NCI-H2171 treated with DMSO at 0.1 percent for 48 hours (cell line): ENCODE results near the gene BAIAP2L1.
"Not testable (repeated sequence)": the region's sequence is repeated elsewhere in the genome, so short reads cannot be mapped to it uniquely, and the experiment has no call there.

Experiments used
- DNase-seq: peaks from one replicate; lab custom pipeline; 2025; lab: John Stamatoyannopoulos, UW

The BAIAP2L1 gene, protein sequence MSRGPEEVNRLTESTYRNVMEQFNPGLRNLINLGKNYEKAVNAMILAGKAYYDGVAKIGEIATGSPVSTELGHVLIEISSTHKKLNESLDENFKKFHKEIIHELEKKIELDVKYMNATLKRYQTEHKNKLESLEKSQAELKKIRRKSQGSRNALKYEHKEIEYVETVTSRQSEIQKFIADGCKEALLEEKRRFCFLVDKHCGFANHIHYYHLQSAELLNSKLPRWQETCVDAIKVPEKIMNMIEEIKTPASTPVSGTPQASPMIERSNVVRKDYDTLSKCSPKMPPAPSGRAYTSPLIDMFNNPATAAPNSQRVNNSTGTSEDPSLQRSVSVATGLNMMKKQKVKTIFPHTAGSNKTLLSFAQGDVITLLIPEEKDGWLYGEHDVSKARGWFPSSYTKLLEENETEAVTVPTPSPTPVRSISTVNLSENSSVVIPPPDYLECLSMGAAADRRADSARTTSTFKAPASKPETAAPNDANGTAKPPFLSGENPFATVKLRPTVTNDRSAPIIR

DNA sequence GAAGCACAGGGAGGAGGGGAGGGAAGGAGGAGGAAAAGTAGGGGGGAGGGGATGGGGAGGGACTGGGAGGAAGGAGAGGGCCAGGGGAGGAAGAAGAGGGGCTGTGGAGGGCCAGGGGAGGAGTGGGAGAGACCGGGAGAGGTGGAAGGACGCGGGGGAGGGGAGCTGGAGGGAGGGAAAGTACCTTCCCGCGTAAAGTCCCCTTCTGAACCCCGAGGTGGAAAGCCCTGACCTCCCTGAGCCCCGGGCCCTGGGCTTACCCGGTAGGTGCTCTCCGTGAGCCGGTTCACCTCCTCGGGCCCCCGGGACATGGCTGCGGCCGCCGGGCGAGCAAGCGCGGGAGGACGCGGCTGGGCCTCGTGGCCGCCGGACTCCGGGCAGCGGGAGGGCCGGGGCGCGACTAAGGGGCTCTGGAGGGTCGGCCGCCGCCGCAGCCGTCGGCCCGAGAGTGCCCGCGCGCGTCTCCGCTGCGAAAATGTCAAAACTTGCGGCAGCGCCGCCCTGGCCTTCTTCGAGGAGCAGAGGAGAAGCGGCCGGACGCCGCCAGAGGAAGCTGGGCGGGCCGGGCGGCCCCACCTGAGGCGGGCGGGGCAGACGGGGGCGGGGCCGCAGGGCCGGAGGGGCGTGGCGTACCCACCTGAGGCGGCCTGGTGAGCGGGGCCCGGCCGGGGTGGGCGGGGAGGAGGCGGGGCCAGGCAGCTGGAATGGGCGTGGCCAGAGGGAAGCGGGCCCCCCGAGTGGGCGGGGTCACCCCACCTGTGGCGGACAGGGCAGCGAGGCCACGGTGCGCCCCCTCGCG, at the start of gene BAIAP2L1:
TSS of gene BAIAP2L1 (minus strand) at position 549 of the 799 bp plus-strand sequence. CDS start at position 311, 238 bp downstream.
- DNase-seq = peak; percentile 85

DNA sequence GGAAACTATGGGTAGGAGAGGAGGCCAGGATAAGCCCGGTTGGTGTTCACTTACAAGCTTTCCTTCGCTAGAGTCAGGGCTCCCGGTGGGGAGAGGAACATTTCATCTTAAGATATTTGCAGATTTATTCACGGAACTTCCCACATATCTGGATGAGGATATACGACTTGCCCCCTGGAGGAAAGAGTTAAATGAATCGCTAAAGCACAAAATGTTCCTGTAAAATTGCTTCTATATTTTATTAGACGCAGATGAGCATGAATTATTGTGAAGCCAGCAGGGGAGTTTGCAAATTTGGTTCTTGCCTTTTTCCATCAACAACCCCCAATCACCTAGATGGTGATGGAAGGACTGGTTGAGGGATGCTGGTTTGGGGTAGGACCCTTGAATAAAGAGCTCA, 47.9 kb upstream of the BAIAP2L1 start:
- DNase-seq = no peak

DNA sequence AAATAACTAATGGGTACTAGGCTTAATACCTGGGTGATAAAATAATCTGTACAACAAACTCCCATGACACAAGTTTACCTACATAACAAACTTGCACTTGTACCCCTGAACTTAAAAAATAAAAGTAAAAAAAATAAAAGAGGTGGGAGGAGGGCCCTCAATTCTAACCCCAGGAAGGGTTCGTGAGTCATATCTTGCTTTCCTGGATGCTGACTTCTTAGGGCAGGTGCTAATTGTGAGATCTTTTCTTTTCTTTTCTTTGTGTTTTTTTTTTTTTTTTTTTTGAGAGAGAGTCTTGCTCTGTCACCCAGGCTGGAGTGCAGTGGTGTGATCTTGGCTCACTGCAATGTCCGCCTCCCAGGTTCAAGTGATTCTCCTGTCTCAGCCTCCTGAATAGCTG, 40.1 kb upstream of the BAIAP2L1 start:
- DNase-seq = not testable (repeated sequence)

DNA sequence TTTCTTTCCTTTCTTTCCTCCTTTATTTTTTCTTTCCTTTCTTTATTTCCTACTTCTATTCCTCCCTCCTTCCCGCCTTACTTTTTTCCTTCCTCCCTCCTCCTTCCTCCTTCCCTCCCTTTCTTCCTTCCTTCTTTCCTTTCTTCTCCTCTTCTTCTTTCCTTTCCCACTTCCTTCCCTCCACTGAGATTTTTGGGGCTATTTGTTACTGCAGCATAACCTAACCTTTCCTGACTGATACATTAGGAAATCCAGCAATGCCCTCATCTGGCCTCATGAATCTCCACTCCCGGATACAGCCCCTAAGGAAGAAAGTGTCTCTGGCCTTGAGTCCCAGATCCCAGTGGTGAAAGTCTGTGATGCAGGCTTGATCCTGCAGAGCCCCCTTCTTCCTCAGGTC, 38.6 kb upstream of the BAIAP2L1 start:
- no peak for DNase-seq

DNA sequence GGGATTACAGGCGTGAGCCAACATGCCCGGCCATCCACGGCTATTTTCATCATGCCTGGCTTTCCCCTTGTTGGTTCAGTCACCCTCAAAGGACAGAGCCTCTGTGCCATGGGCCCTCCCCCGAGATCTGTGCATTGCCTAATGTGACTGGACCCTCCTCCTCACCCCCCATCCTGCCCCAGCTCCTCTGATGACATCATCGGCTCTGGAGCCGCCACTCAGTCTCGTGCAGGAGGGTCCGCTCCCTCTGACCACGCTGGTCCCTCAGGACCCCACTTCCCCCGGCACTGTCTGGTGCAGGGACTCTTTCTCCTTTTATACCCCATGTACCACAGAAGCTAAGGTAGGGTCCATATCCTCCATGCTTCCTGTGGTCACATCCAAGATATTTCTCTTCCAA, 33.2 kb upstream of the BAIAP2L1 start:
- DNase-seq = no peak

DNA sequence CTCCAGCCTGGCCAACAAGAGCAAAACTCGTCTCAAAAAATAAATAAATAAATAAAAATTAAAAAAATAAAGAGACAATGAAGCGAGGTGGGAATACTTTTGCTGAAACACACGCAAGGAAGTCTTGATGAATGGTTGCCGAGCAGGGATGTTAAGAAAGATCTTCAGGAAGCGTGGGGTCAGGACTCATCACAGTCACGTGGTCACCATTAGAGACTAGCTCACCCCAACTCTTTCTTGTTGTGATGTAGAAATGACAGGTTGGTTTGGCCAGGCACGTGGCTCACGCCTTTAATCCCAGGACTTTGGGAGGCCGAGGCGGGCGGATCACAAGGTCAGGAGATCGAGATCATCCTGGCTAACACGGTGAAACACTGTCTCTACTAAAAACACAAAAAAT, 28.9 kb upstream of the BAIAP2L1 start:
- DNase-seq = no peak

DNA sequence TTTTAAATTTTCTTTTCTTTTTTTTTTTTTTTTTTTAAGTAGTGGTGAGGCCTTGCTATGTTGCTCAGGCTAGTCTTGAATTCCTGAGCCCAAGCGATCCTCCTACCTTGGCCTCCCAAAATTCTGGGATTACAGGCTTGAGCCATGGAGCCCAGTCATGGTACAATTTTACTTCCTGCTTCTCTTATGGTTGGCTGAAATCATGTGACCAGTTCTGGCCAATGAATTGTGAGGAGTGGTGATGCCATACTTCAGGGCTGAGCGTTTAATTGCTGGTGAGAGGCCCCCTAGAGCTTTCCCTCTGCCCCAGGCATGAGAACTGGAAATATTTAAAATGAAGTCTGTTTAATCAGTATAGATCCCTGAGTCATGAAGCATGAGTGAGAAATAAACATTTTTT, 22.2 kb upstream of the BAIAP2L1 start:
- peak; percentile 41 for DNase-seq

DNA sequence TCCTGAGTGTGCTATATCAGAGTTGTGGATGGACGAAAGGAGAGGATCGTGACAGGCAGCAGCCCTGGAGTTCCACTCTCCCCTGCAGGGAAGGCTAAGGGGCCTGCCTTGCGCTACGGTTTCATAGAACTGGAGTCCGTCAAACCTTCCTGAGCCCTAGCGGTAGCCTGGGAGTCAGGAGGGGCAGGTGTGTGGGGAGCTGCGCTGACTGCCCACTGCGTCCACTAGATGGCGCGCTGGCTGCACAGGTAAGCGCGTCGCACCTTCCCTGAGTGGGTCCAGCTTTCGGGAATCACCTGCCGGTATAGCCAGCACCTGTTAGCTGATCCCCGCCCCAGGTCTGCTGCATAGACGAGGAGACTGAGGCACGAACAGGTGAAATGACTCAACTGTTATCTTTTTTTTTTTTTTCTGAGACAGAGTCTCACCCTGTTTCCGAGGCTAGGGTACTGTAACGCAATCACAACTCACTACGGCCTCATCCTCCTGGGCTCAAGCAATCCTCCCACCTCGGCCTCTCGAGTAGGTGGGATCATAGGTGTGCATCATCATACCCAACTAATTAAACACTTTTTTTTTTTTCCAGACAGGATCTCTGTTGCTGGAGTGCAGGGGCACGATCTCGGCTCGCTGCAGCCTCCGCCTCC, 20.2 kb upstream of the BAIAP2L1 start:
- DNase-seq = peak; percentile 84

DNA sequence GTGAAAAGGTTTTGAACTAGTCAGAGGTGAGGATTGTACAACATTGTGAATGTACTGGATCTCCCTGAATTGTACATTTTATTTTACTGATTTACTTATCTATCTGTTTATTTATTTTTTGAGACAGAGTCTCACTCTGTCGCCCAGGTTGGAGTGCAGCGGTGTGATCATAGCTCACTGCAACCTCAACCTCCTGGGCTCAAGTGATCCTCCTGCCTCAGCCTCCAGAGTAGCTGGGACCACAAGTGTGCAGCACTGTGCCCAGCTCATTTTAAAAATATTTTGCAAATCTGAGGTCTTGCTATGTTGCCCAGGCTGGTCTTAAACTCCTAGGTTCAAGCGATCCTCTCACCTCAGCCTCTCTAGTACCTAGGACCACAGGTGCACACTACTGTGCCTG, 19.1 kb upstream of the BAIAP2L1 start:
- DNase-seq = not testable (repeated sequence)

DNA sequence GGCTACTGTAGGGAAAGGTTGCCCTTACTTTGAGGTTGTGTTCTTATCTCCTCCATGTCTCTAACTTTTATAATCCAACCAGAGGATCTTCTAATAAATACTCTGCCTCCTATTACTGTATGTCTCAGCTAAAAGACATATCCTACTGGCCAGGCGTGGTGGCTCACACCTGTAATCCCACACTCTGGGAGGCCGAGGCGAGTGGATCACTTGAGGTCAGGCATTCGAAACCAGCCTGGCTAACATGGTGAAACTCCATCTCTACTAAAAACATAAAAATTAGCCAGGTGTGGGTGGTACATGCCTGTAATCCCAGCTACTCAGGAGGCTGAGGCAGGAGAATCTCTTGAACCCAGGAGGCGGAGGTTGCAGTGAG, 18.4 kb upstream of the BAIAP2L1 start:
- DNase-seq = not testable (repeated sequence)

DNA sequence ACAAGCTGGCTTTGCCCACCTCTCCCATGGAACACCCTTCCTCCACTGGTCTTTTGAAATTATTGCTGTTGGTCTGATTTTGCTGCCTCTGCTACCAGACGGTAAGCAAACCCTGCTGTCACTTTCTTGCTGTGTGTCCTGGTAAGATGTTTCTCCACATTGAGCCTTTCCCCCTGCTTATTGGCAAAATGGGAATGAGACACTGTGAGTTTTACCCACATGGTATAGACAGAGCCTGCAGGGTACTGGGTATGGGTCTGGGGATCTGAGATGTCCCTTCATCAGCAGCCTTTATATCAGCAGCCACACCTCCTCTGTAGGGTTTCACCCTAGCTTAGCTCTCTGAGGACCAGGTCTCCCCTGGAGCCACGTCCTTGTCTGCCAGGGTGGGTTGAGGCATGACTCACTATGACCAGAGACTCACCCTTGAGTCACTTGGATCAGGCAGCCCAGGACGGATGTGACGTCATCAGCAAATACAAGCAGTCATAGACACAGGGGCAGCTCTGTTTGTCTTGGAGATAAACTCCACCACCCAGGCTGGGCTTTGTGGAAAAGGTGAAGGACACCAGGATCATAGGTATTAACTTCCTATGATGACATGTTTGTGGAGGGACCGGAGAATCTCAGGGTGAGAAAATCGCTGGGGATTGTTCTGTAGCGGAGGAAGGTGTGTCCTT, 17.9 kb upstream of the BAIAP2L1 start:
- no peak for DNase-seq

DNA sequence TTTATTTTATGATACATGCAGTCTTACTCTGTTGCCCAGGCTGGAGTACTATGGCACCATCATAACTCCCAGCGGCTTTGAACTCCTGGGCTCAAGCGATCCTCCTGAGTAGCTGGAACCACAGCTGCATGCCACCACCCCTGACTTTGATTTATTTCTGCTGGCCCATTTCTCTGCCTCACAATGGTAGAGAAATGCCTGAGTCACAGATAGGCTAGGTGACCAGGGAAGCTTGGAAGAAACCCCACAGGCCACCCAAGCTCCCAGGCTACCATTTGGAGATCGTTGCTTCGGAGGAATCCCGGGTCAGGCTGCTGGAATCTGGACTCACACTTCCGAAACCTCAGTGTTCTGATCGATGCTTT, 17.4 kb upstream of the BAIAP2L1 start:
- no peak for DNase-seq

DNA sequence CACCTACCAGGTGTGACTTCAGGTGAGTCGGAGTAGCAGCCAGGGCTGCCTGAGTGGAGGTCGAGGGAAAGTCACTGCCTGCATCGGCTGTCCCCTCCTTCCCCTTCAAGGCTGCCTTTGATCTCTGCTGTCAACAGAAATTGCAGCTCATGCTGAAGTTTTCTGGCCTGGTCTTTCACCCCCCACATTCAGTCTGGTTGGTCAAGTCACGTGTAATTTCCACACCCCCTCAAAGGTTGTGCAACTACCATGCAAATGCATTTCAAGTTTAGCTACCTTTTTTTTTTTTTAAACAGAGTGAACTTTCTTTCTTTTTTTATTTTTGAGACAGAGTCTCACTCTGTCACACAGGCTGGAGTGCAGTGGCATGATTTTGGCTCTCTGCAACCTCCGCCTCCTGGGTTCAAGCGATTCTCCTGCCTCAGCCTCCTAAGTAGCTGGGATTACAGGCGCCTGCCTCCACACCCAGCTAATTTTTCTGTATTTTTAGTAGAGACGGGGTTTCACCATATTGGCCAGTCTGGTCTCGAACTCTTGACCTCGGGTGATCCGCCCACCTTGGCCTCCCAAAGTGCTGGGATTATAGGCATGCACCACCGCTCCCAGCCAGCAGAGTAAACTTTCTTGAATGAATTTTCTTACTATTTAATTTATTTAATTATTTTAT, 16.8 kb upstream of the BAIAP2L1 start:
- DNase-seq = not testable (repeated sequence)

DNA sequence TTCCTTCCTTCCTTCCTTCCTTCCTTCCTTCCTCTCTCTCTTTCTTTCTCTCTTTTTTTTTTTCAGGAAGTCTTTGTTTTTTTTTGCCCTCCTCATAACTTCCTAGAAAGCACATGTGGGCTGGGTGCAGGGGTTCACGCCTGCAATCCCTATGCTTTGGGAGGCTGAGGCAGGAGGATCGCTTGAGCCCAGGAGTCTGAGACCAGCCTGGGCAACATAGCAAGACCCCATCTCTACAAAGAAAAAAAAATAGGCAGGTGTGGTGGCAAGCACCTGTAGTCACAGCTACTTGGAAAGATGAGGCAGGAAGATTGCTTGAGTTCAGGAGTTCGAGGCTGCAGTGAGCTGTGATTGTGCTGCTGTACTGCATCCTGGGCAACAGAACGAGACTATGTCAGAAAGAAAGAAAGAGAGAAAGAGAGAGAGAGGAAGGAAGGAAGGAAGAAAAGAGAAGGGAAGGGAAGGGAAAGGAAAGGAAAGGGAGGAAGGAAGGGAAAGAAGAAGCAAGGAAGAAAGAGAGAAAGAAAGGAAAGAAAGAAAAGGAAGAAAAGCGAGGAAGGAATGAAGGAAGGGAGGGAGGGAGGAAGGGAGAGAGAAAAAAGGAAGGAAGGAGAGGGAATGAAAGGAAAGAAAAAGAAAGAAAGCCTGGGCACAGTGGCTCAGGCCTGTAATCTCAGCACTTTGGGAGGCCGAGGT, 13.5 kb upstream of the BAIAP2L1 start:
- DNase-seq = no peak

DNA sequence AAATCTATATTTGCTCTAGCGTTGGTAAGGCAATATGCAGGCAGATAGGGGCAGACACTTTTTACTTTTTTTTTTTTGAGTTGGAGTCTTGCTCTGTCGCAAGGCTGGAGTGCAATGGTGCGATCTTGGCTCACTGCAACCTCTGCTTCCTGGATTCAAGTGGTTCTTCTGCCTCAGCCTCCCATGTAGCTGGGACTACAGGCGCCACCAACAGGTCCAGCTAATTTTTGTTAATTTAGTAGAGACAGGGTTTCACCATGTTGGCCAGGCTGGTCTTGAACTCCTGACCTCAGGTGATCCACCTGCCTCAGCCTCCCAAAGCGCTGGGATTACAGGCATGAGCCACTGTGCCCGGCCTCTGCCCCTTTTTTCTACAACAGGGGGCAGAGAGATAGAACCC, 12.8 kb upstream of the BAIAP2L1 start:
- not testable (repeated sequence) for DNase-seq

DNA sequence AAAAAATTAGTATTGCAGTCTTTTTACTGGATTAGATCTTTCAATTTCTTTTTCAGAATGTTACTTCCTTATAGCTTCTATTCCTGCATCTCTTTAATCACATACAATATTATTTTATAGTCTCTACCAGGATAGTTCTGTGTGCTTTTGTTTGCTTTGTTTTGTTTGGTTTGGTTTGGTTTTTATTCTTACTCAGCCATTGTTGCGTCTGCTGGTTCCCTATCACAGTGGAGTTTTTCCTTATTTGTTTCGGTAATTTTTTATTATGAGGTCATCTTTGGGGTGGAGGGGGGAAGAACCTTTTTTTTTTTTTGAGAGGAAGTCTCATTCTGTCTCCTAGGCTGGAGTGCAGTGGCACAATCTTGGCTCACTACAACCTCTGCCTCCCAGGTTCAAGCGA, 9.0 kb upstream of the BAIAP2L1 start:
- DNase-seq = no peak

DNA sequence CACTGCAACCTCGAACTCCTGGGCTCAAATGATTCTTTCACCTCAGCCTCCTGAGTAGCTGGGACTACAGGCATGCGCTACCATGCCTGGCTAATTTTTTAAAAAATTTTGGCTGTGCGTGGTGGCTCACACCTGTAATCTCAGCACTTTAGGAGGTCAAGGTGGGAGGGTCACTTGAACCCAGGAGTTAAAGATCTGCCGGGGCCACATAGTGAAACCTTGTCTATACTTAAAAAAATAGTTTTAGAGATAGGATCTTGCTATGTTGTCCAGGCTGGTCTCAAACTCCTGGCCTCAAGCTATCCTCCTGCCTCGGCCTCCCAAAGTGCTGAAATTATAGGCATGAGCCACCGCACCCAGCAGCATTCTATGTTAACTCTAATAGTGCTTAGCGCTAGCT, 7.3 kb upstream of the BAIAP2L1 start:
- DNase-seq = not testable (repeated sequence)

DNA sequence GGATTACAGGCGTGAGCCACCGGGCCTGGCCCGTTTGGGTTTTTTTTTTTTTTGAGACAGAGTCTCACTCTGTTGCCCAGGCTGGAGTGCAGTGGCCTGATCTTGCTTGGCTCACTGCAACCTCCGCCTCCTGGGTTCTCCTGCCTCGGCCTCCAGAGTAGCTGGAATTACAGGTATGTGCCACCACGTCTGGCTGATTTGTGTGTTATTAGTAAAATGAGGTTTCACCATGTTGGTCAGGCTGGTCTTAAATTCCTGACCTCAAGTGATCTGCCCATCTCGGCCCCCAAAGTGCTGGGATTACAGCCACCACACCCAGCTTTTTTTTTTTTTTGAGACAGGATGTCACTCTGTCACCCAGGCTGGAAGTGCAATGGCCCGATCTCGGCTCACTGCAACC, 5.9 kb upstream of the BAIAP2L1 start:
- no peak for DNase-seq

DNA sequence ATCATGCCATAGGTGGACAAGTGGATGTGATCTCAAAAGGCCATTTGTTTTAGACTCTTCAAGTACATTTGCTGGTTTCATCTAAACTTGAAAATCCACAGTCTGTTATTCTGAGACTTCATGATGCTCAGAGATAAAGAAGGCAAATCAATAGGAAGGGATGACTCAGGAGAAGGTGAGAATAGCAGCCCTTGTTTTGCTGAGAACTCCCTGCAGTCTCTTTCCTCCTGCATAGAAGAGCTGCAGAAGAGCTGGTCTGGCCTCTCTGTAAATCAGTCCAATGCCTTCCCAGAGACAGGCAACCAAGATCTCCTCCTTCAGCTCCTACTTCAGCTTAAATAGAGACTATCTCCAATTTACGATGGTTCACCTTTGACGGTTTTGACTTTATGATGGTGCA, 4.0 kb upstream of the BAIAP2L1 start:
- no peak for DNase-seq

DNA sequence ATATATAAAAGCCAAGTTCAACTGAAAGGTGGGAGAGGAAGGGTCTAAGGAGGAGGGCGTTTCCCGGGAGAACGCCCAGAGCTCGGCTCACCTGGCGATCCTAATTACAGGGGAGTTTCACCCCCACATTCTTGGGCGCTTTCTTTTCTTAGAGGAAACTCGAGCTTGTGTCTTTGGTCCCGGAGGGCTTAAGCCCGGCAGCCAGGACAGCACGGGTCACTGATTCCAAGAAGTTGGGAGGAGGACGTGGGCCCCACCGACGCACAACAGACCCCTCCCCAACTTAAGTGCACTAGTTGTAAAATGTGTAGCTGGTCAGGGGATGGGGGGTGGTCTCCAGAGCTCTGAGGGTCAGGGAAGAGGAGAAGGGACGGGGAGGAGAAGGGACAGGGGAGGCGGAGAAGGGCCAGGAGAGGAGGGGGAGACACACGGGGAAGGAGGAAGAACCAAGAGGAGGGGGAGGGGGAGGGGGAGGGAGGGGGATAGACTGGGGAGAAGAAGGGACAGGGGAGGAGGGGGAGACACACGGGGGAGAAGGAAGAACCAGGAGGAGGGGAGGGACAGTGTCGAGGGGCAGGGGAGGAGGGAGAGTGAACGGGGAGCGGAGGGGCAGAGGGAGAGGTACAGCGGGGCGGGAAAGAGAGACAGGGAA, 874 bp downstream of the BAIAP2L1 start:
- no peak for DNase-seq
